GM20431 (cell line): ENCODE data around the gene DLAT.
"Not testable (repeated sequence)": the region's sequence is repeated elsewhere in the genome, so short reads cannot be mapped to it uniquely, and the experiment has no call there.

Source experiments
- in situ Hi-C: fragments of 300-500 bp; cut with MseI, MboI; formaldehyde crosslinking; loops from one replicate; pipeline ENCODE4 v1.15.0; 2020; ENCODE audit warnings: low sequenced_read_pairs; ENCODE audit not compliant: unreplicated experiment

DLAT gene

GRCh38 chr11:112024773-112025678 is at the start of gene DLAT:
Gene DLAT, plus strand, starts transcription at chr11:112025408. Its CDS starts 65 bp downstream, at chr11:112025473.
- in situ Hi-C loops = no loop called here

DNA sequence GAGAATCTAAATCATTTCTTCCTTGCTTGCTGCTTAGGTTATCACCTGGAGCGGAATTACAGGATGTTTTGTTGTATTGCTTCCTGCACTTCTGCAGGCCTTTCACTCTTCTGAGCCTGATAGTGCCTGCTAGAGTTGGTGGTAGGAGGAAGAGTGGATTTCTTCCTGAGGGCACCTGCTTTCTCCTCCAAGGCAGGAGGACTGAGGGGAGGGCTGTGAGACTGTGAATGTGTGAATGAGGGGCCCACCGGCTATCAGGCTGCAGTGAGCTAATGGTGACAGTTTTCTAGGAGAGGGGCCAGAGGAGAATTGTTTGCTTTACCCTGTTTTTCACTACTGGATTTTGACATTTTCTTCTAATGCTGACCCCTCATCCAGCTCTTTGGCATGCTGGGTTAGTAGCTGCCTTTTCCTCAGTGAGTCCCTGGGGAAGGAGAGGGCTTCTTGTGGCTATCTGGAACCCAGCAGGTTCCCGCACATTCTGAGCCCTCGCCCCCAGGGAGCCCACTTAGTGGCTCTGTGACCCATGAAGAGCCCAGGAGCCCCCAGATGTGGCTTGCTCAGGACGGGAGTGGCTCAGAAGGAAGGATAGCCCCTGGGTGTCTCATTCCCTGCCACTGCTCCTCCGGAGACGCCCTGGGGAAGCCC is 49.0 kb upstream of the DLAT start:
- in situ Hi-C loops = no loop called here

GRCh38 chr11:111976767-111977145 is 48.5 kb upstream of the DLAT start:
- in situ Hi-C loops = no loop called here

- in situ Hi-C loops = no loop called here
Measured at GRCh38 chr11:111977146-111978027, 47.8 kb upstream of the DLAT start.

DNA sequence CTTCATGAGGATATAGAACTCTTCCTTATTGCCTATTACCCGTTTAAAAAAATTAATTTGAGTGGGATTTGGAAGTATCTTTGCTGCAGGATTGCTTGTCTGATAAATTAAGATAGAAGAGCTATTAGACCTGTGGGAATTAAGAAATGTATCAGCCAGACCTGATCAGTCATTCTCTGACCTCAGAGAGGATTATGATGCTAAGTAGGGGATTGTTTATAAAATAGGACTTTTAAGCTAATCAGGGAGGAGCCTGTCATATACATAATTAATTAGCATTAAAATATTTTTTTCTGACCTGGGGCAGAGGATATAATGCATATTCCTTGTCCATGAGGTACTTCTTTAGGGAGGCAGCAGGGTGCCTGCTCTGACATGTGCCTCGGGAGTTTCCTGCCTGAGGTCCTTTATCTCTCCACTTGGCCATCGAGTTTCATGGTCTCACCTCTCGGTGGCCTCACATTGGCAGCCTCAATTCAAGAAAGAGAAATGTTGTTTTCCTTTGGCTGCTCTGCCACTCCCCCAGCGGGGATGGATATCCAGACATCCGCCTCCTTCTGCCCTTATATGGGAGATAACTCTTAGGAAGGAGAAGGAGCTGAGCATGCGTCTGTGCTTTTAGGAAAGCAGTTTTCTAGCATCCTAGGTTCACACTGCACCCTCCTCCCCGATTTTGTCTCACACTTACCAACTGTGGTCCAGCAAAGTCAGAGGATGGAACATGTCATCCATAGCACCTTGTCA is 47.0 kb upstream of the DLAT start:
- in situ Hi-C loops = no loop called here

DNA sequence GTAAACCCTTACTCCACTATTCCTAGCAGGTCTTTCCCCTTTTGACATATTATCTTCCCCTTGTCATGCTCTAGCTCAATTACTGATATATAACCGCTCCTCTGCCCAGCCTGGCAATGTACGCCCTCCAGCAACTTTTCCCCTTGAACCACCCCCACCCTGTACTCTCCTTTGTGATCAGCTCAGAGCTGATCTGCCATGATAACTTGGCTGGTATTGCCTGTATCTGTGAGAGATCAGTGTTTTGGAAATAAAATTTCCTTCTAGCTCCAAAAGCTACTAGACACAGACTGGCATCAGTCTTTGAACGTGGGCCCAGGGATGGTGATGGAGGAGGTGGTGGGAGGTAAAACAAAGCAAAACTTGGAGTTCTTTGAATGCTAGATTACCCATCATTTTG is 45.1 kb upstream of the DLAT start:
- in situ Hi-C loops = no loop called here

GRCh38 chr11:111981270-111981669 is 43.9 kb upstream of the DLAT start:
- in situ Hi-C loops = no loop called here

- in situ Hi-C loops = no loop called here
Measured at GRCh38 chr11:111982019-111982464, 43.2 kb upstream of the DLAT start.

GRCh38 chr11:111982541-111983186 is 42.5 kb upstream of the DLAT start:
- in situ Hi-C loops = no loop called here

GRCh38 chr11:111983187-111983986 is 41.8 kb upstream of the DLAT start:
- in situ Hi-C loops = no loop called here

DNA sequence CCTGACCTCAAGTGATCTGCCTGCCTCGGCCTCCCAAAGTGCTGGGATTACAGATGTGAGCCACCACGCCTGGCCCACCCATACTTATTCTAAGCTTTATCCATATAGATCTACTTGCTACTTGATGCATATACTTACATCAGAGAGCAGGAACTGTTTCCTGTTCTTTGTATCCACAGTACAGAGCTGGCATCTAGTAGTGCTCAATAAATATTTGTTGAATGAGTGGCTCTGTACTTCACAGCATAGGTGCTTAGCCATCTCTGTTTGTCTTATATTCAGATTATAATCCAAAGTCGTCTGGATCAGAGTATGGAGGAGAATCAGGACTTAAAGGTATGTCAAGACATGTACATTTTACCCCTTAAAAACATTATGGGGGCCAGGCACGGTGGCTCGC is 38.6 kb upstream of the DLAT start:
- in situ Hi-C loops = no loop called here

- in situ Hi-C loops = no loop called here
Measured at GRCh38 chr11:111990381-111990780, 34.8 kb upstream of the DLAT start.

GRCh38 chr11:111992206-111992855 is 32.9 kb upstream of the DLAT start:
- in situ Hi-C loops = no loop called here

DNA sequence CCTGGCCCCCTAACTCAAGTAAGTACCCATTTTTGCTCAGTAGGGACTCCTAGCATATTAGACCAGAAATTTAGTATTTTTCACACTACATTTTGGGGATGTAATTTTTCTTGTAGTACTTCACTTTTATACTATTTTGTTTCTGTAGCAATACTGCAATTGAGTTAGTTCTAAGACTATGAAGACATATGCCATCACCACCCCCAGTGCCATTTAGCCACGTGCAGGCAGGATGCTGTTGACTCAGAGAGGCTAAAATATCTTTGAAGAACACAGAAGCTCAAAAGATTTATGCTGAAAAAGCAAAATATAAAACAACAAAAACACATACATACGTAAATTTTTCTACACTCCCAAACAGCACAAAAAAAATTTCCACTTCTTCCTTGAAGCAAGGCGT is 29.1 kb upstream of the DLAT start:
- in situ Hi-C loops = no loop called here

GRCh38 chr11:111996669-111997068 is 28.5 kb upstream of the DLAT start:
- in situ Hi-C loops = not testable (repeated sequence)

DNA sequence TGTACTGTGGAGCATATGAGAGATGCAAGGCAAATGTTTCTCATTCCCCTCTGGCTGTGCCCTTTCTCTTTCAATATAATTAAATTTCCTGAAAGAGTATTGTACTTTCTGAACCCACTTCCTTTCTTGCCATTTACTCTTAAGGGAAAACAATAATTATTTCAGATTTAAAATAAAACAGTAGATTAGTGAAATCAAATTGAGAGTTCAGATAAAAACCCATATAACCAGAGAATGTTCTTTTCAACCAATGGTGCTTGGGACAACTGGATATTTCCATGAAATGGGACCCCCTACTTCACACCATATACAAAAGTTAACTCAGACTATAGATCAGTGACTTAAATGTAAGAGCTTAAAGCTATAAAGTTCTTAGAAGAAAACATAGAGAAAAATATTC is 26.1 kb upstream of the DLAT start:
- in situ Hi-C loops = no loop called here

- in situ Hi-C loops = no loop called here
Measured at GRCh38 chr11:112000703-112001102, 24.5 kb upstream of the DLAT start.
